ENCODE measurements around the gene RNF31.
"Not testable (repeated sequence)": the region's sequence is repeated elsewhere in the genome, so short reads cannot be mapped to it uniquely, and the experiment has no call there.

Gene RNF31

GRCh38 chr14:24102357-24103048 is 44.8 kb upstream of the RNF31 start:
- DNase-seq (ENCODE audit: low read depth), result no peak
- no peak overlapping the region for H3K4me3 ChIP-seq (replicated peaks; ENCODE audit: low read depth, low read length)
- TF ChIP-seq, protein P1, sequence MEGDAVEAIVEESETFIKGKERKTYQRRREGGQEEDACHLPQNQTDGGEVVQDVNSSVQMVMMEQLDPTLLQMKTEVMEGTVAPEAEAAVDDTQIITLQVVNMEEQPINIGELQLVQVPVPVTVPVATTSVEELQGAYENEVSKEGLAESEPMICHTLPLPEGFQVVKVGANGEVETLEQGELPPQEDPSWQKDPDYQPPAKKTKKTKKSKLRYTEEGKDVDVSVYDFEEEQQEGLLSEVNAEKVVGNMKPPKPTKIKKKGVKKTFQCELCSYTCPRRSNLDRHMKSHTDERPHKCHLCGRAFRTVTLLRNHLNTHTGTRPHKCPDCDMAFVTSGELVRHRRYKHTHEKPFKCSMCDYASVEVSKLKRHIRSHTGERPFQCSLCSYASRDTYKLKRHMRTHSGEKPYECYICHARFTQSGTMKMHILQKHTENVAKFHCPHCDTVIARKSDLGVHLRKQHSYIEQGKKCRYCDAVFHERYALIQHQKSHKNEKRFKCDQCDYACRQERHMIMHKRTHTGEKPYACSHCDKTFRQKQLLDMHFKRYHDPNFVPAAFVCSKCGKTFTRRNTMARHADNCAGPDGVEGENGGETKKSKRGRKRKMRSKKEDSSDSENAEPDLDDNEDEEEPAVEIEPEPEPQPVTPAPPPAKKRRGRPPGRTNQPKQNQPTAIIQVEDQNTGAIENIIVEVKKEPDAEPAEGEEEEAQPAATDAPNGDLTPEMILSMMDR (IDR thresholded peaks at IDR 0.05; ENCODE audit: low read length, missing control alignments), result no peak

- no peak for DNase-seq (ENCODE audit: low read depth)
- TF ChIP-seq, protein P1 (IDR thresholded peaks at IDR 0.05; ENCODE audit: low read length, missing control alignments), result no peak
- H3K4me3 ChIP-seq (replicated peaks; ENCODE audit: low read depth, low read length), result no peak overlapping the region
These were observed 43.8 kb upstream of the RNF31 start for GRCh38 chr14:24103451-24103850.

GRCh38 chr14:24105609-24106239 is 41.6 kb upstream of the RNF31 start:
- not testable (repeated sequence) for DNase-seq (ENCODE audit: low read depth); H3K4me3 ChIP-seq (replicated peaks; ENCODE audit: low read depth, low read length)

DNA sequence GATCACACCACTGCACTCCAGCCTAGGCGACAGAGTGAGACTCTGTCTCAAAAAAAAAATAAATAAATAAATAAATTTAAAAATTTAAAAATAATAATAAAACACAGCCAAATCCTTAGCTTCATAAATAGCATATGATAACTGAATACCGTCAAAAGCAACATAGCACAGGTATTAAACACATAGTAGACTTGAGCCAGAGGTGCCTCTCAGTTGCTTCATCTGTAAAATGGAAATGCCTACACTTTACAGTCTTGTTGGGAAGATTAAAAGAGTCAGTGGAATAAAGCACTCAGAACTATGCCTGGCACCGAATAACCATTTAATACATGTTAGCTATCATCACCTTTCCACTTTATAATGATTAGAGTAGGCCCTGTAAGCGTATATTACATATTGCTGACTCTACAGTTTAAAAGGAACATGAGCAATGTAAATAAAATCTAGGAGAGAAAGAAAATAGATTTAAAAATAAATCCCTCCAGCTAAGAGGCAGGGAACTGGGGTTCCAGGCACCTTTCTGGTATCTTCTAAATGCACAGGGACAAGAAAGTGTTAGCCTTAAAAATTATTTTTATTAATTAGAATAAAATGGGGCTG is 40.5 kb upstream of the RNF31 start:
- H3K4me3 ChIP-seq (replicated peaks; ENCODE audit: low read depth, low read length), result no peak overlapping the region
- TF ChIP-seq, protein P1 (IDR thresholded peaks at IDR 0.05; ENCODE audit: low read length, missing control alignments), result no peak
- no peak for DNase-seq (ENCODE audit: low read depth)

GRCh38 chr14:24108336-24108874 is 38.9 kb upstream of the RNF31 start:
- H3K4me3 ChIP-seq (replicated peaks; ENCODE audit: low read depth, low read length), result no peak overlapping the region
- DNase-seq (ENCODE audit: low read depth), result no peak
- TF ChIP-seq, protein P1 (IDR thresholded peaks at IDR 0.05; ENCODE audit: low read length, missing control alignments), result no peak

GRCh38 chr14:24110060-24110459 is 37.2 kb upstream of the RNF31 start:
- DNase-seq (ENCODE audit: low read depth), result no peak
- TF ChIP-seq, protein P1 (IDR thresholded peaks at IDR 0.05; ENCODE audit: low read length, missing control alignments), result no peak
- H3K4me3 ChIP-seq (replicated peaks; ENCODE audit: low read depth, low read length), result no peak overlapping the region

DNA sequence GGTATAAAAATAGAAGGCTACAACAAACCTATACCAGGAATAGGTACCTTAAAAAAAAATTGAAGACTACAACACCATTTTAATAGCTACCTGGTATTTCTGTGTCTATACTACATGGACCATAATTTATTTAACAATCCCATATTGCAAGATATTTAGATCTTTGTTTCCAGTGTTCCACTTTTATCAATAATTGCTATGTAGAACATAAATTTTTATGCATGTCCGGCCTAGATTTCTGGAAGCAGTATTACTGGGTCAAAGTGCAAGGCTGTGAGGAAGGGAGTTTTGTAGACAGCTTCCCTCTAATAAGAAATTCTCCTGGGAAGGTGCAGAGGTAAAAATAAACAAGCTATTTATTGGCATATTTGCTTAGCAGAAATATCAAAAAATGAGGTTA is 36.8 kb upstream of the RNF31 start:
- DNase-seq (ENCODE audit: low read depth), result no peak
- H3K4me3 ChIP-seq (replicated peaks; ENCODE audit: low read depth, low read length), result no peak overlapping the region
- TF ChIP-seq, protein P1 (IDR thresholded peaks at IDR 0.05; ENCODE audit: low read length, missing control alignments), result no peak
